Thymus (tissue), 11 donors: ENCODE results near the gene ZNF22. TPM values are rescaled to one million over a fixed set of nuclear protein-coding genes. Genes with fewer than 3 reads are reported as not detected.
A peak's percentile ranks its signal among the peaks of the same experiment; 100 is the strongest.
"Not testable (repeated sequence)": the region's sequence is repeated elsewhere in the genome, so short reads cannot be mapped to it uniquely, and the experiment has no call there.

Experiments used
- DNase-seq, 9 donors: peaks; one replicate each; pipeline ENCODE4 v3.0.0-alpha.2; 2013; ENCODE audit warnings: low spot score in 9 of 9, low read depth in 6 of 9, missing footprints in 1 of 9
- H3K27ac ChIP-seq, 2 donors: one replicate each; pipeline ENCODE4 v1.5.1; 2013; ENCODE audit warnings: control low read depth in 1 of 2, low read depth in 1 of 2, low read length in 1 of 2, mild to moderate bottlenecking in 1 of 2, moderate library complexity in 1 of 2
- H3K27me3 ChIP-seq, 2 donors: one replicate each; pipeline ENCODE4 v1.5.1; 2013; ENCODE audit warnings: low read length in 1 of 2; ENCODE audit not compliant: control insufficient read depth in 2 of 2, insufficient read depth in 1 of 2
- H3K36me3 ChIP-seq, 2 donors: one replicate each; pipeline ENCODE4 v1.5.1; 2013; ENCODE audit warnings: low read length in 1 of 2, mild to moderate bottlenecking in 1 of 2, moderate library complexity in 1 of 2; ENCODE audit not compliant: control insufficient read depth in 2 of 2, insufficient read depth in 2 of 2
- H3K4me1 ChIP-seq, 2 donors: one replicate each; pipeline ENCODE4 v1.5.1; 2013; ENCODE audit warnings: low read length in 2 of 2; ENCODE audit not compliant: control insufficient read depth in 2 of 2, insufficient read depth in 2 of 2
- H3K4me3 ChIP-seq, 2 donors: one replicate each; pipeline ENCODE4 v1.5.1; 2013; ENCODE audit warnings: low read length in 2 of 2, control low read depth in 1 of 2, mild to moderate bottlenecking in 1 of 2
- H3K9me3 ChIP-seq, 2 donors: one replicate each; pipeline ENCODE4 v1.5.1; 2013; ENCODE audit warnings: low read length in 1 of 2, mild to moderate bottlenecking in 1 of 2; ENCODE audit not compliant: control insufficient read depth in 2 of 2, insufficient read depth in 1 of 2
- WGBS: extraction: QIAGEN DNeasy Blood & Tissue Kit; methylation state at CpG from one replicate; pipeline ENCODE4 v1.1.7; 2013; 5-methylcytosine and 5-hydroxymethylcytosine counted together
- polyA plus RNA-seq: library from polyadenylated mRNA; stranded (reverse); fragments of 200-250 nt; gene quantifications from one replicate; pipeline ENCODE4 v1.2.3, GENCODE V29; 2013
- total RNA-seq: library from RNA; stranded (reverse); fragments of 120-200 nt; gene quantifications from one replicate; pipeline ENCODE4 v1.2.4, GENCODE V29; 2013
- donor health status: healthy.

ZNF22 gene
- total and polyA plus RNA-seq, 2 donors: 51.7 to 83.1 TPM

GRCh38 chr10:45000138-45000751 lies 478 bp upstream of the ZNF22 start:
- Histone ChIP-seq H3K27ac (peak overlapping the region; percentile 88 to 95), H3K4me1 (peaks cover 27 to 44% of the 10 kb centered on the region in 2 donors), H3K27me3 (no peaks in the 10 kb centered on the region), H3K9me3 (peaks cover 0 to 3% of the 10 kb centered on the region in 2 donors), H3K36me3 (peaks cover 9 to 19% of the 10 kb centered on the region in 2 donors), H3K4me3 (peak overlapping the region; percentile 67 to 76)
- 33% methylated on average over 12 of the region's 12 CpGs for WGBS
- DNase-seq: peak in 1 of 9 donors; percentile 75

GRCh38 chr10:45001381-45002148 lies 842 bp downstream of the ZNF22 start:
- H3K36me3 ChIP-seq: peaks cover 9 to 25% of the 10 kb centered on the region in 2 donors
- WGBS: 21% methylated on average over 13 of the region's 13 CpGs
- H3K4me3 ChIP-seq: peak overlapping the region; percentile 67 to 76
- peak; percentile 42 to 82 (median 59) for DNase-seq
- peak overlapping the region; percentile 93 to 95 for H3K27ac ChIP-seq
- H3K27me3 ChIP-seq: no peaks in the 10 kb centered on the region
- H3K9me3 ChIP-seq: peaks cover 0 to 3% of the 10 kb centered on the region in 2 donors
- peaks cover 14 to 30% of the 10 kb centered on the region in 2 donors for H3K4me1 ChIP-seq

- no peak for DNase-seq
- Histone ChIP-seq H3K36me3 (peaks cover 9 to 25% of the 10 kb centered on the region in 2 donors), H3K4me1 (peaks cover 11 to 21% of the 10 kb centered on the region in 2 donors), H3K4me3 (no peak overlapping the region), H3K27me3 (no peaks in the 10 kb centered on the region), H3K27ac (peak overlapping the region in 1 of 2 donors; percentile 38), H3K9me3 (peaks cover 0 to 3% of the 10 kb centered on the region in 2 donors)
- WGBS: 77% methylated on average over 10 of the region's 10 CpGs
Observed at GRCh38 chr10:45003432-45004000, 2.8 kb downstream of the ZNF22 start.

- Histone ChIP-seq H3K27me3 (no peaks in the 10 kb centered on the region), H3K4me1 (peaks cover 11 to 20% of the 10 kb centered on the region in 2 donors), H3K9me3 (peaks cover 0 to 3% of the 10 kb centered on the region in 2 donors), H3K27ac (no peak overlapping the region), H3K4me3 (no peak overlapping the region), H3K36me3 (peaks cover 9 to 25% of the 10 kb centered on the region in 2 donors)
- DNase-seq: no peak
- 93% methylated on average over 3 of the region's 3 CpGs for WGBS
Observed at GRCh38 chr10:45004661-45005060, 3.9 kb downstream of the ZNF22 start.

GRCh38 chr10:45005284-45005683 lies 4.6 kb downstream of the ZNF22 start:
- 95% methylated on average over 1 of the region's 1 CpG for WGBS
- Histone ChIP-seq H3K27me3 (no peaks in the 10 kb centered on the region), H3K27ac (no peak overlapping the region), H3K4me3 (no peak overlapping the region), H3K36me3 (peaks cover 9 to 25% of the 10 kb centered on the region in 2 donors), H3K4me1 (peaks cover 9 to 14% of the 10 kb centered on the region in 2 donors), H3K9me3 (peaks cover 0 to 3% of the 10 kb centered on the region in 2 donors)
- DNase-seq: no peak

GRCh38 chr10:45006276-45007030 lies 5.7 kb downstream of the ZNF22 start:
- Histone ChIP-seq H3K4me1 (peaks cover 8 to 11% of the 10 kb centered on the region in 2 donors), H3K27me3 (no peaks in the 10 kb centered on the region), H3K9me3 (peaks cover 0 to 3% of the 10 kb centered on the region in 2 donors), H3K4me3 (no peak overlapping the region), H3K36me3 (peaks cover 9 to 25% of the 10 kb centered on the region in 2 donors), H3K27ac (no peak overlapping the region)
- over 99% methylated on average over 3 of the region's 3 CpGs for WGBS
- no peak for DNase-seq

GRCh38 chr10:45008524-45009161 lies 7.9 kb downstream of the ZNF22 start:
- H3K36me3 ChIP-seq: peaks cover 7 to 19% of the 10 kb centered on the region in 2 donors
- no peaks in the 10 kb centered on the region for H3K27me3 ChIP-seq
- no peaks in the 10 kb centered on the region for H3K9me3 ChIP-seq
- H3K4me3 ChIP-seq: no peak overlapping the region
- H3K27ac ChIP-seq: no peak overlapping the region
- DNase-seq: peak in 8 of 9 donors; percentile 60 to 89 (median 72)
- peaks cover 4 to 6% of the 10 kb centered on the region in 2 donors for H3K4me1 ChIP-seq
- WGBS: 31% methylated on average over 8 of the region's 8 CpGs

- H3K4me3 ChIP-seq, DNase-seq, H3K27ac ChIP-seq, H3K4me1 ChIP-seq, H3K9me3 ChIP-seq, H3K27me3 ChIP-seq, H3K36me3 ChIP-seq: not testable (repeated sequence)
- 89% methylated on average over 10 of the region's 10 CpGs for WGBS
Observed at GRCh38 chr10:45014557-45014956, 13.8 kb downstream of the ZNF22 start.
